MM.1S (cell line): ENCODE results near the gene GAK.

ENCODE experiments used
- DNase-seq: peaks from one replicate; pipeline ENCODE4 v3.0.0-alpha.2; 2015
- H2AFZ ChIP-seq: fragments of 300-600 bp; sonication (generic); 2 replicates; pipeline ENCODE4 v1.6.0; 2016; ENCODE audit warnings: antibody characterized with exemption, low read length
- H3F3A ChIP-seq: fragments of 300-600 bp; sonication (generic); 2 replicates; pipeline ENCODE4 v1.6.1; 2016; ENCODE audit warnings: mild to moderate bottlenecking, antibody characterized with exemption, low read length, moderate library complexity, mixed read lengths; ENCODE audit not compliant: insufficient read depth
- H3K27ac ChIP-seq: fragments of 300-600 bp; sonication (generic); 2 replicates; pipeline ENCODE4 v1.5.1; 2016; ENCODE audit warnings: mild to moderate bottlenecking, low read length
- H3K27me3 ChIP-seq: fragments of 300-600 bp; sonication (generic); replicated peaks from 2 replicates; pipeline ENCODE4 v1.6.0; 2016; ENCODE audit warnings: low read length; ENCODE audit not compliant: insufficient read depth
- H3K36me3 ChIP-seq: fragments of 300-600 bp; sonication (generic); replicated peaks from 2 replicates; pipeline ENCODE4 v1.6.1; 2016; ENCODE audit warnings: mild to moderate bottlenecking, low read length, mixed read lengths; ENCODE audit not compliant: insufficient read depth
- H3K4me1 ChIP-seq: fragments of 300-600 bp; sonication (generic); 2 replicates; pipeline ENCODE4 v1.6.1; 2016; ENCODE audit warnings: low read length, mixed read lengths
- H3K4me2 ChIP-seq: fragments of 300-600 bp; sonication (generic); 2 replicates; pipeline ENCODE4 v1.6.0; 2016; ENCODE audit warnings: low read depth, low read length
- H3K4me3 ChIP-seq: fragments of 300-600 bp; sonication (generic); 2 replicates; pipeline ENCODE4 v1.5.1; 2016; ENCODE audit warnings: low read length, mixed read lengths
- H3K79me2 ChIP-seq: fragments of 300-600 bp; sonication (generic); 2 replicates; pipeline ENCODE4 v1.6.1; 2016; ENCODE audit warnings: mixed run types, low read length, mixed read lengths
- H3K9ac ChIP-seq: fragments of 300-600 bp; sonication (generic); 2 replicates; pipeline ENCODE4 v1.6.1; 2016; ENCODE audit warnings: low read length, mixed read lengths
- H3K9me2 ChIP-seq: fragments of 300-600 bp; sonication (generic); replicated peaks from 2 replicates; pipeline ENCODE4 v1.6.1; 2016; ENCODE audit warnings: mild to moderate bottlenecking, low read length, mixed read lengths; ENCODE audit not compliant: insufficient read depth
- H3K9me3 ChIP-seq: fragments of 300-600 bp; sonication (generic); replicated peaks from 2 replicates; pipeline ENCODE4 v1.6.1; 2016; ENCODE audit warnings: mild to moderate bottlenecking, low read length, mixed read lengths; ENCODE audit not compliant: insufficient read depth
- H4K20me1 ChIP-seq: fragments of 300-600 bp; sonication (generic); 2 replicates; pipeline ENCODE4 v1.6.1; 2016; ENCODE audit warnings: mild to moderate bottlenecking, low read length, moderate library complexity, mixed read lengths; ENCODE audit not compliant: insufficient read depth
- CTCF ChIP-seq: fragments of 300-600 bp; sonication (generic); IDR thresholded peaks from 2 replicates; pipeline ENCODE4 v1.5.1; 2016; ENCODE audit warnings: antibody characterized with exemption, low read length, mixed read lengths
- EZH2 ChIP-seq: fragments of 300-600 bp; sonication (generic); optimal IDR thresholded peaks from 2 replicates; pipeline ENCODE3; 2017; ENCODE audit warnings: low read depth, mild to moderate bottlenecking, antibody characterized with exemption, low read length, mixed read lengths
- EZH2phosphoT487 ChIP-seq: fragments of 300-600 bp; sonication (generic); IDR thresholded peaks from 2 replicates; pipeline ENCODE4 v1.6.1; 2018; ENCODE audit warnings: antibody characterized with exemption, low read length

The GAK gene

DNA sequence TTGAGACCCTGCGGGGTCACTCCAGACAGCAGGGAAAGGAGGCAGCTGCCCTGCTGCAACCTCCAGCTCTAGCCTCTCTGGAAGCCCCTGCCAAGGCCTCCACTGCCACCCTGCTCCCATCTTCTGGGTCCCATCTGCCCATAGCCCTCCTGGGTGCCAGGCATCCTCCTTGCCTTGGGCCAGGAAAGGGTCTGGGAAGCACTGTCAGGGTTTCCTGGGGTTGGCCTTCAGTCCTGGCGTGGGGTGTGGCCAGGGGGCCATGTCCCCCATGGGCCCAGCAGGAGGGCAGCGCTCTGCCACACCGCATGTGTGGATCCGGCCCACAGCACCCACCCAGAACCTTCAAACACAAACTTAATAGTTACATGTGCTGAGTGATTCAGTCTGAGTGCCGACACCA lies 102.8 kb downstream of the GAK start:
- Histone ChIP-seq H3K79me2 (no peaks in the 10 kb centered on the region), H3K9ac (no peak overlapping the region), H4K20me1 (no peaks in the 10 kb centered on the region), H3K9me3 (no peaks in the 10 kb centered on the region), H3K4me2 (no peak overlapping the region), H3K4me3 (no peak overlapping the region), H3K4me1 (no peaks in the 10 kb centered on the region), H3K36me3 (no peaks in the 10 kb centered on the region), H3K27ac (no peak overlapping the region), H3K9me2 (no peaks in the 10 kb centered on the region), H2AFZ (no peak overlapping the region), H3F3A (no peaks in the 10 kb centered on the region), H3K27me3 (no peaks in the 10 kb centered on the region)
- DNase-seq, result no peak
- TF ChIP-seq EZH2, result no peak
- TF ChIP-seq CTCF, result no peak
- no peak for TF ChIP-seq EZH2phosphoT487

- no peak overlapping the region for H3K4me3 ChIP-seq
- H3K27me3 ChIP-seq, result no peaks in the 10 kb centered on the region
- no peak overlapping the region for H3K27ac ChIP-seq
- no peaks in the 10 kb centered on the region for H3K9me3 ChIP-seq
- no peaks in the 10 kb centered on the region for H3K9me2 ChIP-seq
- no peak overlapping the region for H2AFZ ChIP-seq
- no peak overlapping the region for H3K4me2 ChIP-seq
- no peaks in the 10 kb centered on the region for H3K4me1 ChIP-seq
- no peaks in the 10 kb centered on the region for H3F3A ChIP-seq
- TF ChIP-seq EZH2 (no peak), CTCF (no peak), EZH2phosphoT487 (no peak)
- no peaks in the 10 kb centered on the region for H3K79me2 ChIP-seq
- H4K20me1 ChIP-seq, result no peaks in the 10 kb centered on the region
- H3K36me3 ChIP-seq, result no peaks in the 10 kb centered on the region
- DNase-seq, result no peak
- no peak overlapping the region for H3K9ac ChIP-seq
Observed at GRCh38 chr4:828641-829271, 103.4 kb downstream of the GAK start.

- no peak for TF ChIP-seq EZH2
- no peak for TF ChIP-seq CTCF
- no peak for TF ChIP-seq EZH2phosphoT487
- no peak overlapping the region for H3K9ac ChIP-seq
- H4K20me1 ChIP-seq, result no peaks in the 10 kb centered on the region
- no peaks in the 10 kb centered on the region for H3K36me3 ChIP-seq
- no peaks in the 10 kb centered on the region for H3K27me3 ChIP-seq
- no peak overlapping the region for H3K27ac ChIP-seq
- H3K4me2 ChIP-seq, result no peak overlapping the region
- no peaks in the 10 kb centered on the region for H3K9me2 ChIP-seq
- no peaks in the 10 kb centered on the region for H3K9me3 ChIP-seq
- H3K79me2 ChIP-seq, result no peaks in the 10 kb centered on the region
- H3K4me3 ChIP-seq, result no peak overlapping the region
- no peak overlapping the region for H2AFZ ChIP-seq
- no peaks in the 10 kb centered on the region for H3K4me1 ChIP-seq
- DNase-seq, result no peak
- H3F3A ChIP-seq, result no peaks in the 10 kb centered on the region
Observed at GRCh38 chr4:827209-828081, 104.7 kb downstream of the GAK start.
